Brain microvascular endothelial cell (primary cell): ENCODE data around the gene ASB7.

Experiments used
- DNase-seq: peaks from one replicate; pipeline ENCODE4 v3.0.0-alpha.2; 2020
- H3K27ac ChIP-seq: fragments of 250-450 bp; sonication (Bioruptor Pico); 2 replicates; pipeline ENCODE4 v1.5.1; 2020; ENCODE audit warnings: mild to moderate bottlenecking, moderate library complexity
- H3K27me3 ChIP-seq: fragments of 250-450 bp; sonication (Bioruptor Pico); replicated peaks from 2 replicates; pipeline ENCODE4 v1.5.1; 2020; ENCODE audit warnings: mild to moderate bottlenecking
- H3K36me3 ChIP-seq: fragments of 250-450 bp; sonication (Bioruptor Pico); replicated peaks from 2 replicates; pipeline ENCODE4 v1.5.1; 2020; ENCODE audit warnings: mild to moderate bottlenecking
- H3K4me3 ChIP-seq: 2 replicates; pipeline ENCODE4 v1.5.1; 2011; ENCODE audit warnings: low read depth, mild to moderate bottlenecking, control low read depth, low read length, moderate library complexity
- CTCF ChIP-seq: IDR thresholded peaks from 2 replicates; pipeline ENCODE4 v1.5.1; 2011; ENCODE audit warnings: low read depth, mild to moderate bottlenecking, moderate library complexity, low read length, control low read depth, inconsistent platforms; ENCODE audit errors: missing control alignments
- in situ Hi-C: cut with HindIII; loops from 2 replicates; pipeline ENCODE4 v1.10.0; 2017; ENCODE audit warnings: low sequenced_read_pairs, low pct_ligation_motif_present

Gene ASB7

GRCh38 chr15:100614918-100615317 lies 12.5 kb downstream of the ASB7 start:
- DNase-seq, result no peak
- Histone ChIP-seq H3K27ac (no peak overlapping the region), H3K36me3 (peaks cover 15% of the 10 kb centered on the region), H3K27me3 (no peaks in the 10 kb centered on the region), H3K4me3 (no peak overlapping the region)
- no peak for TF ChIP-seq CTCF
- in situ Hi-C loops, result no loop called here

- in situ Hi-C loops, result no loop called here
- no peak overlapping the region for H3K27ac ChIP-seq
- H3K27me3 ChIP-seq, result no peaks in the 10 kb centered on the region
- no peak for TF ChIP-seq CTCF
- H3K4me3 ChIP-seq, result no peak overlapping the region
- H3K36me3 ChIP-seq, result peaks cover 17% of the 10 kb centered on the region
- DNase-seq, result no peak
These were observed 13.4 kb downstream of the ASB7 start for GRCh38 chr15:100615801-100616200.

GRCh38 chr15:100616700-100617099 lies 14.3 kb downstream of the ASB7 start:
- no peaks in the 10 kb centered on the region for H3K27me3 ChIP-seq
- in situ Hi-C loops, result no loop called here
- peaks cover 15% of the 10 kb centered on the region for H3K36me3 ChIP-seq

GRCh38 chr15:100623301-100623700 lies 20.9 kb downstream of the ASB7 start:
- H3K36me3 ChIP-seq, result peaks cover 2% of the 10 kb centered on the region
- in situ Hi-C loops, result no loop called here
- H3K27ac ChIP-seq, result no peak overlapping the region
- H3K27me3 ChIP-seq, result no peaks in the 10 kb centered on the region
- TF ChIP-seq CTCF, result no peak
- H3K4me3 ChIP-seq, result no peak overlapping the region
- DNase-seq, result peak; percentile 30

More at GRCh38 chr15:100616700-100617099, 14.3 kb downstream of the ASB7 start:
- Histone ChIP-seq H3K27ac (no peak overlapping the region), H3K4me3 (no peak overlapping the region)
- DNase-seq, result no peak
- TF ChIP-seq CTCF, result no peak

- H3K27me3 ChIP-seq, result no peaks in the 10 kb centered on the region
- peak; percentile 72 for DNase-seq
- TF ChIP-seq CTCF, result peak; percentile 75
- in situ Hi-C loops, result no loop called here
- H3K4me3 ChIP-seq, result no peak overlapping the region
- H3K36me3 ChIP-seq, result peaks cover 3% of the 10 kb centered on the region
- H3K27ac ChIP-seq, result no peak overlapping the region
These were observed 25.5 kb downstream of the ASB7 start for GRCh38 chr15:100627789-100628395.

GRCh38 chr15:100628746-100629145 lies 26.4 kb downstream of the ASB7 start:
- no peak overlapping the region for H3K4me3 ChIP-seq
- H3K27me3 ChIP-seq, result no peaks in the 10 kb centered on the region
- peaks cover 3% of the 10 kb centered on the region for H3K36me3 ChIP-seq
- in situ Hi-C loops, result no loop called here
- DNase-seq, result no peak
- H3K27ac ChIP-seq, result no peak overlapping the region
- no peak for TF ChIP-seq CTCF
